ENCODE data around the gene TGFBR3.

DNA sequence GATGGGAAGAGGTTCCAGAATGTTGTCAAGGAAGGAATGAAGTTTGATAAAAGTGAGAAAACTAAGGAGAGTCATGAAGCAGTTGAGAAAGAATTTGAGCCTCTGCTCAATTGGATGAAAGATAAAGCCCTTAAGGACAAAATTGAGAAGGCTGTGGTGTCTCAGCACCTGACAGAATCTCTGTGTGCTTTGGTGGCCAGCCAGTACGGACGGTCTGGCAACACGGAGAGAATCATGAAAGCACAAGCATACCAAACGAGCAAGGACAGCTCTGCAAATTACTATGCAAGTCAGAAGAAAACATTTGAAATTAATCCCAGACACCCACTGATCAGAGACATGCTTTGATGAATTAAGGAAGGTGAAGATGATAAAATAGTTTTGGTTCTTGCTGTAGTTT is 242.5 kb downstream of the TGFBR3 start:
- no peak for TF ChIP-seq CTCF (IDR thresholded peaks at IDR 0.05; ENCODE audit: borderline replicate concordance, extremely low read depth, low read length, poor library complexity, severe bottlenecking)
- no peak for TF ChIP-seq EZH2 (IDR thresholded peaks at IDR 0.05; ENCODE audit: borderline replicate concordance, low read depth, low read length, severe bottlenecking)

Data from DND-41 (cell line).